Suprapubic skin (tissue), 4 donors: ENCODE measurements around the gene CRABP1. TPM values are rescaled to one million over a fixed set of nuclear protein-coding genes. Genes with fewer than 3 reads are reported as not detected.

Experiments
- DNase-seq, 2 donors: peaks; one replicate each; pipeline ENCODE4 v3.0.0-alpha.2; 2019; ENCODE audit warnings: low spot score in 2 of 2
- H3K27ac ChIP-seq: fragments of 200-600 bp; sonication (generic); one replicate; pipeline ENCODE4 v1.5.1; 2019
- H3K27me3 ChIP-seq: fragments of 200-600 bp; sonication (generic); one replicate; pipeline ENCODE4 v1.5.1; 2019
- H3K36me3 ChIP-seq: fragments of 200-600 bp; sonication (generic); one replicate; pipeline ENCODE4 v1.5.1; 2019
- H3K4me1 ChIP-seq: fragments of 200-600 bp; sonication (generic); one replicate; pipeline ENCODE4 v1.5.1; 2019
- H3K4me3 ChIP-seq: fragments of 200-600 bp; sonication (generic); one replicate; pipeline ENCODE4 v1.5.1; 2019; ENCODE audit warnings: mild to moderate bottlenecking
- H3K9me3 ChIP-seq: fragments of 200-600 bp; sonication (generic); one replicate; pipeline ENCODE4 v1.5.1; 2019
- EP300 ChIP-seq: sonication (generic); formaldehyde crosslinking; IDR thresholded peaks from one replicate; pipeline ENCODE4 v1.6.1; 2017; ENCODE audit warnings: antibody characterized with exemption
- POLR2A ChIP-seq, 2 donors: fragments of 450-650 bp; IDR thresholded peaks; one replicate each; pipeline ENCODE4 v1.6.1; 2017; ENCODE audit warnings: antibody characterized with exemption in 2 of 2, mild to moderate bottlenecking in 2 of 2, moderate library complexity in 2 of 2
- POLR2AphosphoS5 ChIP-seq, 3 donors: sonication (generic); formaldehyde crosslinking; IDR thresholded peaks; one replicate each; pipeline ENCODE4 v1.6.1; 2017; ENCODE audit warnings: antibody characterized with exemption in 3 of 3
- WGBS: methylation state at CpG from one replicate; pipeline ENCODE4 v1.1.5; 2018; 5-methylcytosine and 5-hydroxymethylcytosine counted together
- total RNA-seq, 4 donors: library from RNA; depleted of rRNA; stranded (reverse); fragments of >200 nt; gene quantifications; one replicate each; pipeline ENCODE4 v1.1.0, GENCODE V29; 2016
- TF ChIP-seq, protein P1 (sequence below), 2 donors: fragments of 200-600 bp in 1 of 2; fragments of 450-650 bp in 1 of 2; sonication (generic) in 1 of 2; IDR thresholded peaks; one replicate each; pipeline ENCODE4 v1.5.1; 2016 to 2019; ENCODE audit warnings: antibody characterized with exemption in 2 of 2, mild to moderate bottlenecking in 1 of 2, moderate library complexity in 1 of 2

Gene CRABP1
- total RNA-seq, 4 donors from 2014 or later: 2.6 to 8.7 (median 8.5) TPM; not detected in 1

- Histone ChIP-seq H3K36me3 (no peaks in the 10 kb centered on the region), H3K4me1 (peaks cover 22% of the 10 kb centered on the region), H3K27me3 (no peaks in the 10 kb centered on the region), H3K4me3 (no peak overlapping the region), H3K9me3 (no peaks in the 10 kb centered on the region), H3K27ac (peak overlapping the region; percentile 6)
- DNase-seq: no peak
- TF ChIP-seq EP300 (no peak), POLR2AphosphoS5 (IDR thresholded peaks at IDR 0.05) (no peak), POLR2A (IDR thresholded peaks at IDR 0.05) (no peak)
- TF ChIP-seq, protein P1, sequence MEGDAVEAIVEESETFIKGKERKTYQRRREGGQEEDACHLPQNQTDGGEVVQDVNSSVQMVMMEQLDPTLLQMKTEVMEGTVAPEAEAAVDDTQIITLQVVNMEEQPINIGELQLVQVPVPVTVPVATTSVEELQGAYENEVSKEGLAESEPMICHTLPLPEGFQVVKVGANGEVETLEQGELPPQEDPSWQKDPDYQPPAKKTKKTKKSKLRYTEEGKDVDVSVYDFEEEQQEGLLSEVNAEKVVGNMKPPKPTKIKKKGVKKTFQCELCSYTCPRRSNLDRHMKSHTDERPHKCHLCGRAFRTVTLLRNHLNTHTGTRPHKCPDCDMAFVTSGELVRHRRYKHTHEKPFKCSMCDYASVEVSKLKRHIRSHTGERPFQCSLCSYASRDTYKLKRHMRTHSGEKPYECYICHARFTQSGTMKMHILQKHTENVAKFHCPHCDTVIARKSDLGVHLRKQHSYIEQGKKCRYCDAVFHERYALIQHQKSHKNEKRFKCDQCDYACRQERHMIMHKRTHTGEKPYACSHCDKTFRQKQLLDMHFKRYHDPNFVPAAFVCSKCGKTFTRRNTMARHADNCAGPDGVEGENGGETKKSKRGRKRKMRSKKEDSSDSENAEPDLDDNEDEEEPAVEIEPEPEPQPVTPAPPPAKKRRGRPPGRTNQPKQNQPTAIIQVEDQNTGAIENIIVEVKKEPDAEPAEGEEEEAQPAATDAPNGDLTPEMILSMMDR (IDR thresholded peaks at IDR 0.05): no peak
- 65% methylated on average over 3 of the region's 3 CpGs for WGBS
Measured at GRCh38 chr15:78306176-78306774, 33.9 kb upstream of the CRABP1 start.

DNA sequence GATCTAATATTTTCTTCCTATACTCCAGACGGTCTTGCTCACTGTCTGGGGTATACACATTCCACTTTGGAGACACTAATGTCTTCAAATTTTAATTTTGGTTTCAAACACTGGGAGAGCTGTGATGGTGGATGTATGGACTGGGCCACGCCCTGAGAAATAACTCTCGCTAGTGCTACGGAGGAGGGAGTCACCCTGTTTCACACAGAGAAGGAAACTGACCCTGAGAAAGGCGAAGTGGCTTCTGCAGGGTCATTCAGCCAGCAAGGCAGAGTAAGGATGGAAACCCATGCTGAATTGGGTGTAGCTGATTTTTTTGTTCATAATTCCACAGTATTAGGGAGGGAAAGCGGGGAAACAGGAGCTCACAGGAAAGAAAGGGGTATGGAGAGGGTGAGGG is 32.2 kb upstream of the CRABP1 start:
- Histone ChIP-seq H3K4me1 (peaks cover 11% of the 10 kb centered on the region), H3K27ac (no peak overlapping the region), H3K9me3 (no peaks in the 10 kb centered on the region), H3K36me3 (no peaks in the 10 kb centered on the region), H3K4me3 (no peak overlapping the region), H3K27me3 (no peaks in the 10 kb centered on the region)
- 49% methylated on average over 6 of the region's 6 CpGs for WGBS
- no peak for DNase-seq
- TF ChIP-seq, protein P1 (IDR thresholded peaks at IDR 0.05): no peak
- no peak for TF ChIP-seq POLR2AphosphoS5 (IDR thresholded peaks at IDR 0.05)
- TF ChIP-seq POLR2A (IDR thresholded peaks at IDR 0.05): no peak
- no peak for TF ChIP-seq EP300

DNA sequence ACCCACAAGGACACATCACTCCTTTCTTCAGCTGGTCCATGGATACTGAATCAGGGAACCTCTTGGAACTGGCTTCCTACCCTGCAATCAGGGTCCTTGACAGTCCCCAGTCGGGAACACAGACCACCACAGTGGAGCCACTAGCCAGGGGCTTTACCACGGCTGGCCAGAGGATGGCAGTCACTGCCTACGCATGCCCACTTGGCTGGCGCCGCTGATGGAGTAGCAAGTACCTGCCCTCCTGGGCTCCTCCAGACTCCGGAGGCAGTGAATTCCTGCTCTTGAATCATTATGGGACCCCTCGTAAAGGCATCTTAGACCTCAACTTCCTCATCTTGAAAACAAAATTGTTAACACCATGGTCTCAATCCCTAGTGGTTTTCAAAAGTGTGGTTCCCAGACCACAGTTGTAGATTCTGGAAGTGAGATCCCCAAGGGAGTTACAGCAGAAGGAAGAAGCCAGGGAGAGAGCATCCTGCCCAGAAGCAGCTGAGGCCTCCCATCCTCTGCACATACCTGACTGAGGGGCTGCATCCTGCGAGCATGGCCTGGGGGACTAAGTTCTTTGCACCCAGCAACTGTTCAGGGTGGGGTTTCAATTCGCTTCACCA is 31.6 kb upstream of the CRABP1 start:
- TF ChIP-seq POLR2AphosphoS5 (IDR thresholded peaks at IDR 0.05) (no peak), POLR2A (IDR thresholded peaks at IDR 0.05) (no peak)
- TF ChIP-seq, protein P1 (IDR thresholded peaks at IDR 0.05): peak; percentile 53 to 80
- peak in 1 of 2 donors; percentile 82 for DNase-seq

GRCh38 chr15:78311292-78311691 is 28.9 kb upstream of the CRABP1 start:
- no peak for TF ChIP-seq EP300
- no peak for TF ChIP-seq POLR2AphosphoS5 (IDR thresholded peaks at IDR 0.05)
- TF ChIP-seq POLR2A (IDR thresholded peaks at IDR 0.05): no peak
- TF ChIP-seq, protein P1 (IDR thresholded peaks at IDR 0.05): no peak
- no peak overlapping the region for H3K27ac ChIP-seq
- H3K36me3 ChIP-seq: no peaks in the 10 kb centered on the region
- WGBS: 30% methylated on average over 2 of the region's 3 CpGs
- no peak for DNase-seq
- no peaks in the 10 kb centered on the region for H3K27me3 ChIP-seq
- no peaks in the 10 kb centered on the region for H3K9me3 ChIP-seq
- no peak overlapping the region for H3K4me3 ChIP-seq
- H3K4me1 ChIP-seq: peaks cover 7% of the 10 kb centered on the region

More for the DNA sequence above, 31.6 kb upstream of the CRABP1 start:
- no peaks in the 10 kb centered on the region for H3K27me3 ChIP-seq
- no peak overlapping the region for H3K27ac ChIP-seq
- no peaks in the 10 kb centered on the region for H3K9me3 ChIP-seq
- 13% methylated on average over 8 of the region's 9 CpGs for WGBS
- no peak overlapping the region for H3K4me3 ChIP-seq
- peaks cover 11% of the 10 kb centered on the region for H3K4me1 ChIP-seq
- H3K36me3 ChIP-seq: no peaks in the 10 kb centered on the region

GRCh38 chr15:78312536-78312935 is 27.6 kb upstream of the CRABP1 start:
- no peaks in the 10 kb centered on the region for H3K27me3 ChIP-seq
- 88% methylated on average over 4 of the region's 4 CpGs for WGBS
- peaks cover 7% of the 10 kb centered on the region for H3K4me1 ChIP-seq
- no peaks in the 10 kb centered on the region for H3K36me3 ChIP-seq
- no peak overlapping the region for H3K4me3 ChIP-seq
- no peak for TF ChIP-seq POLR2A (IDR thresholded peaks at IDR 0.05)
- TF ChIP-seq, protein P1 (IDR thresholded peaks at IDR 0.05): no peak
- TF ChIP-seq EP300: no peak
- no peak for TF ChIP-seq POLR2AphosphoS5 (IDR thresholded peaks at IDR 0.05)
- no peaks in the 10 kb centered on the region for H3K9me3 ChIP-seq
- H3K27ac ChIP-seq: no peak overlapping the region
- DNase-seq: no peak
